ENCODE measurements around the gene FAM229B. TPM values are rescaled to one million over a fixed set of nuclear protein-coding genes. Genes with fewer than 3 reads are reported as not detected.

FAM229B gene
- polyA plus RNA-seq, 3 donors from 2014 or later, result 3.7 to 13.3 (median 6.4) TPM

DNA sequence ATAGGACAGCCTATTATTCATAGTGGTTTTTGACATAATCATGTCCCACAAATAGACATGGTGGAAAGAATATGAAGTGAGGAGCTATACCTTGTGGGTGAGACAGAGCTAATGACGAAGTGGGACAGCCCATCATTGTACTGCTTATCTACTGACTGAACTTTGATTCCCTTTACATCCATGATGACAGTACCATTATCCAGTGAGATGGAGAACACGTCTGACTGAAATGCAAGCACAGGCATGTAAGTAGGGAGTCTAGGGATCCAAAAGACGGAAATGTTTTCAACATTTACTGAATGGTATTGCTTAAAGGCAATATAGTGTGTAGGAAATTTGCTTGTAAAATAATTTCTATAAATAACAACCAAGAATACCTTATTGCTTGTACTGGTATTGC is 43.5 kb downstream of the FAM229B start:
- H3K4me3 Mint-ChIP-seq, result no peak overlapping the region
- no peaks in the 10 kb centered on the region for H3K36me3 Mint-ChIP-seq
- H3K27ac Mint-ChIP-seq, result no peak overlapping the region
- DNase-seq, result no peak
- H3K4me1 Mint-ChIP-seq, result no peaks in the 10 kb centered on the region
- peaks cover 1 to 11% (median 7%) of the 10 kb centered on the region in 3 donors for H3K27me3 Mint-ChIP-seq (ENCODE audit: low read depth in 3 of 3)
- H3K9me3 Mint-ChIP-seq, result no peaks in the 10 kb centered on the region

GRCh38 chr6:112139052-112139451 is 51.7 kb downstream of the FAM229B start:
- Mint-ChIP-seq H3K4me1 (no peaks in the 10 kb centered on the region), H3K27me3 (ENCODE audit: low read depth in 3 of 3) (peaks cover 1 to 10% (median 2%) of the 10 kb centered on the region in 3 donors), H3K9me3 (no peaks in the 10 kb centered on the region), H3K36me3 (no peaks in the 10 kb centered on the region), H3K27ac (no peak overlapping the region), H3K4me3 (no peak overlapping the region)
- no peak for DNase-seq

DNA sequence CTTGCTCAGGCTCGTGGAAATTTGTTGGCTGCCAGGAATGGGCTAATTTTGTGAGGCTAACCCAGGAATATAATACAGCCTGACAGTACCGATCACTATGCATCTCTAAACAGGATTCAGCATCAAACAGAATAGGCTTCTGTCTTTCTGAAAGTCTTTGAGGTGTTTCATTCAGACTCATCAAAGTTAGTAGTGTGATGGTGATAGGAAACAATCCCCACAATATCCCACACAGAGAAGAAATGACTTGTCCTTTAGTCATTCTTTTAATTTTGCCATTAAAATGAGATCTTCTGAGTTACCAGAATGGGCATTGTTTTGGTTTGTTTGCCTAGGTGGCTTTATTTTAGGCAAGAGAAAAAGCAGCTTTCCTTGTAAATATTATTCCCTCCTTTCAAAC is 54.3 kb downstream of the FAM229B start:
- Mint-ChIP-seq H3K4me1 (no peaks in the 10 kb centered on the region), H3K36me3 (no peaks in the 10 kb centered on the region), H3K27ac (no peak overlapping the region), H3K27me3 (ENCODE audit: low read depth in 3 of 3) (peaks cover 1 to 4% (median 2%) of the 10 kb centered on the region in 3 donors), H3K9me3 (no peaks in the 10 kb centered on the region), H3K4me3 (no peak overlapping the region)
- DNase-seq, result no peak

GRCh38 chr6:112144145-112144926 is 56.9 kb downstream of the FAM229B start:
- Mint-ChIP-seq H3K9me3 (no peaks in the 10 kb centered on the region), H3K27ac (no peak overlapping the region), H3K4me1 (no peaks in the 10 kb centered on the region), H3K4me3 (peak overlapping the region in 1 of 5 donors; percentile 48), H3K36me3 (no peaks in the 10 kb centered on the region), H3K27me3 (ENCODE audit: low read depth in 3 of 3) (peaks cover 0 to 4% (median 2%) of the 10 kb centered on the region in 3 donors)
- no peak for DNase-seq

DNA sequence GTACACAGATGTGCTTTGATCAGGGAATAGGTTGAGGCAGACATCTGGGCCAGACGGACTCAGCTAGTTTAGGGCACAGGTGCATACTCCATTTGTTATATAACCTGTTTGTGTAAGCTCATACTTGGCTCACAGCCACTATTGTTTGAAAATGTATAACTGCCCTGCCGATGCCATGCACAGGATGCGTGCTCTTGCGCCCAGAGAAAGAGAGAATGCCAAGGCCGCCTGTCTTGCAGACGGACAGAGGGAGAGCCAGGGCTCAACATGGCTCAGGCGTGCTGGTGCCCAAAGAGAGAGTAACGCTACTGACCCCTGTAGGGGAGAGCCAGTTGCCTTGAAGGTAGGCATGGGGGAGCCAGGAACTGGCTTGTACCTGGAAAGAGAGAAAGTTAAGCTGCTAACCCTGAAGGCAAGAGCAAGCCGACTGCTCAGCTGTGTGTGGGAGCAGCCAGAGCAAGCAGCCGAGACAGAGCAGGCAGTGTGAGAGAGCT is 57.7 kb downstream of the FAM229B start:
- Mint-ChIP-seq H3K27me3 (ENCODE audit: low read depth in 3 of 3) (peaks cover 0 to 8% (median 2%) of the 10 kb centered on the region in 3 donors), H3K4me3 (no peak overlapping the region), H3K27ac (no peak overlapping the region), H3K4me1 (no peaks in the 10 kb centered on the region), H3K9me3 (no peaks in the 10 kb centered on the region), H3K36me3 (no peaks in the 10 kb centered on the region)
- no peak for DNase-seq

DNA sequence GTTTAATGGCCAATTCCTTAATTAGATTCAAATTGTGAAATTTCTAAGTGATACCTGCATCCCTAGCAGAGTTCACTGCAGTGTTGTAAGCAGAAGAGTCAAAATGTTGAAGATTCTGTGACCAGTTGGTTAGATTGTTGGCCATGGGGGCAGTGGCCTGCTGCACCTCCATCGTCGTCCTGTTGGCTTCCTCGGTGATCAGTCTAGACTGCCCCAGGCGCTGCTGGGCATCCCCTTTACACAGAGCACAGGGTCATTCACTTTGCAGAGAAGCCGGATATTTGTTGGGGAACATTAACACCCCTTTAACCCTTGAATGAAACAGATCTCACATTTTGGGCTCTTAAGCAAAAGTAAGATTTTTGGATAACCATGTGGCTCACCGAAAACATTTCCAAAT is 60.7 kb downstream of the FAM229B start:
- no peaks in the 10 kb centered on the region for H3K9me3 Mint-ChIP-seq
- no peaks in the 10 kb centered on the region for H3K36me3 Mint-ChIP-seq
- no peak overlapping the region for H3K4me3 Mint-ChIP-seq
- H3K27ac Mint-ChIP-seq, result no peak overlapping the region
- no peaks in the 10 kb centered on the region for H3K4me1 Mint-ChIP-seq
- DNase-seq, result no peak
- H3K27me3 Mint-ChIP-seq (ENCODE audit: low read depth in 3 of 3), result peaks cover 4 to 12% (median 5%) of the 10 kb centered on the region in 3 donors

GRCh38 chr6:112149236-112149635 is 61.8 kb downstream of the FAM229B start:
- Mint-ChIP-seq H3K27me3 (ENCODE audit: low read depth in 3 of 3) (peaks cover 4 to 11% (median 6%) of the 10 kb centered on the region in 3 donors), H3K9me3 (no peaks in the 10 kb centered on the region), H3K4me1 (no peaks in the 10 kb centered on the region), H3K4me3 (no peak overlapping the region), H3K27ac (no peak overlapping the region), H3K36me3 (no peaks in the 10 kb centered on the region)
- DNase-seq, result no peak

DNA sequence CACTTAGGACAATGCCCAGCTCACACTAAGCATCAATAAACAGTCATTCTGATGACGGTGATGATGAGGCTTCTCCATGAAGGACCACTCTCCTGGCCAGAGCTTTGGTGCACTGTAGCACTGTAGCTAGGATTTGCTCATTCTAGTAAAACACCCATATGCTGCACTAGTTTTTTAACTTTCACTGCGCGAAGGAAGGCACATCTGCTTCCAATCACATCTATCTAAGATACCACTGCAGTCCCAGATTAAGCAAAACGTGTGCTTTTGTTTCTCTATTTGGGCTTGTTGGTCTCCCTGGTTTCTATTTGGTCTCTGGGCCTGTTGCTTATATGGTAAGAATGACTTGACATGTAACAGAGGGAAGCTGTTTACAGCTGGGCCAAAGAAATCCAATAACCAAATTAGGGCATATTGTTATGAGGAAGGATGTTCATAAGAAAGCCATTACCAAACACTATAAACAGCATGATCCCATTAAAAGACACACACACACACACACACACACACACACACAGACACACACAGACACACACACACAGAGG is 62.4 kb downstream of the FAM229B start:
- peaks cover 6 to 11% (median 6%) of the 10 kb centered on the region in 3 donors for H3K27me3 Mint-ChIP-seq (ENCODE audit: low read depth in 3 of 3)
- no peak overlapping the region for H3K27ac Mint-ChIP-seq
- DNase-seq, result no peak
- H3K4me1 Mint-ChIP-seq, result no peaks in the 10 kb centered on the region
- no peaks in the 10 kb centered on the region for H3K9me3 Mint-ChIP-seq
- no peaks in the 10 kb centered on the region for H3K36me3 Mint-ChIP-seq
- no peak overlapping the region for H3K4me3 Mint-ChIP-seq

GRCh38 chr6:112150363-112150762 is 63.0 kb downstream of the FAM229B start:
- H3K4me3 Mint-ChIP-seq, result no peak overlapping the region
- no peak for DNase-seq
- H3K27me3 Mint-ChIP-seq (ENCODE audit: low read depth in 3 of 3), result peaks cover 6 to 11% (median 6%) of the 10 kb centered on the region in 3 donors
- no peaks in the 10 kb centered on the region for H3K9me3 Mint-ChIP-seq
- no peaks in the 10 kb centered on the region for H3K4me1 Mint-ChIP-seq
- H3K36me3 Mint-ChIP-seq, result no peaks in the 10 kb centered on the region
- no peak overlapping the region for H3K27ac Mint-ChIP-seq

Other genes with a start within 250 kb of the FAM229B start
- gene FYN, start 214.1 kb upstream of the FAM229B start, polyA plus RNA-seq, result 100 to 1,000 TPM; 358 to 488 (median 414) TPM
- not detected for gene CCN6, start 33.5 kb upstream of the FAM229B start, polyA plus RNA-seq
- gene TUBE1, start 109 bp upstream of the FAM229B start, polyA plus RNA-seq, result 1 to 10 TPM; 2.5 to 7.4 (median 5.5) TPM
- not detected for gene LAMA4, start 167.0 kb downstream of the FAM229B start, polyA plus RNA-seq